Kidney (tissue), 14 donors: ENCODE results near the gene OXGR1. TPM values are rescaled to one million over a fixed set of nuclear protein-coding genes. Genes with fewer than 3 reads are reported as not detected.

Experiments
- DNase-seq, 5 donors: peaks; one replicate each; pipeline ENCODE4 v3.0.0-alpha.2; 2013 to 2020
- FAIRE-seq: peaks from 2 replicates; lab custom pipeline; 2012; peaks lifted over from hg19 to GRCh38; lab: Jason Lieb, UNC
- H3K27ac ChIP-seq, 2 donors: one replicate each; pipeline ENCODE4 v1.7.0; 2013; ENCODE audit warnings: low read depth in 2 of 2, low read length in 2 of 2, inconsistent platforms in 1 of 2
- H3K27me3 ChIP-seq: one replicate; pipeline ENCODE4 v1.7.1; 2013; ENCODE audit warnings: low read length, inconsistent platforms; ENCODE audit not compliant: control insufficient read depth, insufficient read depth
- H3K36me3 ChIP-seq, 3 donors: one replicate each; pipeline versions ENCODE4 v1.7.0 to v1.7.1; 2013; ENCODE audit warnings: low read length in 3 of 3, control low read depth in 1 of 3, inconsistent platforms in 1 of 3; ENCODE audit not compliant: insufficient read depth in 3 of 3, control insufficient read depth in 2 of 3
- H3K4me1 ChIP-seq, 3 donors: one replicate each; pipeline versions ENCODE4 v1.7.0 to v1.7.1; 2013; ENCODE audit warnings: low read length in 3 of 3, inconsistent platforms in 1 of 3, low read depth in 1 of 3; ENCODE audit not compliant: control insufficient read depth in 2 of 3, insufficient read depth in 2 of 3
- H3K4me3 ChIP-seq, 3 donors: one replicate each; pipeline versions ENCODE4 v1.7.0 to v1.8.1; 2013; ENCODE audit warnings: low read length in 3 of 3, control low read depth in 1 of 3, inconsistent platforms in 1 of 3
- H3K9ac ChIP-seq, 3 donors: one replicate each; pipeline versions ENCODE4 v1.7.0 to v1.7.1; 2013; ENCODE audit warnings: low read length in 3 of 3, control low read depth in 1 of 3, inconsistent platforms in 1 of 3
- H3K9me3 ChIP-seq, 3 donors: one replicate each; pipeline versions ENCODE4 v1.7.0 to v1.7.1; 2013; ENCODE audit warnings: low read length in 3 of 3, control low read depth in 1 of 3, inconsistent platforms in 1 of 3; ENCODE audit not compliant: control insufficient read depth in 2 of 3, insufficient read depth in 1 of 3
- intact Hi-C: fragments of 100-400 bp; cut with DNase I; formaldehyde crosslinking; loops from one replicate; pipeline ENCODE4 v1.11.1; 2022
- polyA plus RNA-seq: library from polyadenylated mRNA; stranded (reverse); fragments of 350-450 nt; fragmentation: Illumina TruSeq; extraction: RNeasy Lipid Tissue Mini Kit (QIAGEN cat#74804); gene quantifications from one replicate; pipeline ENCODE4 v1.2.3, GENCODE V29; 2014; ENCODE audit warnings: low read depth, low replicate concordance; ENCODE audit not compliant: insufficient read depth
- total RNA-seq: library from RNA; stranded (reverse); fragmentation: NEBNext Ultra II Directional; extraction: Animal tissue kit (Norgen Biotek cat#: 25700); gene quantifications from one replicate; pipeline ENCODE4 v1.2.1, GENCODE V29; 2021
- TF ChIP-seq, protein P1 (sequence below): IDR thresholded peaks from 3 replicates; pipeline ENCODE4 v1.5.1; 2012; ENCODE audit warnings: mild to moderate bottlenecking, moderate library complexity, borderline replicate concordance; ENCODE audit not compliant: insufficient read depth; ENCODE audit errors: extremely low read depth
- donor health status: control.
- donor health status: control.
- donor health status: control.
- donor health status: control.
- donor health status: control.
- donor health status: DM: yes; HTN: yes; CAD: no.
- donor health status: Normal renal cell carcinoma (clear cell type).

The OXGR1 gene
- total and polyA plus RNA-seq, 2 donors from 2014 or later, result 0.72 to 3.5 TPM

DNA sequence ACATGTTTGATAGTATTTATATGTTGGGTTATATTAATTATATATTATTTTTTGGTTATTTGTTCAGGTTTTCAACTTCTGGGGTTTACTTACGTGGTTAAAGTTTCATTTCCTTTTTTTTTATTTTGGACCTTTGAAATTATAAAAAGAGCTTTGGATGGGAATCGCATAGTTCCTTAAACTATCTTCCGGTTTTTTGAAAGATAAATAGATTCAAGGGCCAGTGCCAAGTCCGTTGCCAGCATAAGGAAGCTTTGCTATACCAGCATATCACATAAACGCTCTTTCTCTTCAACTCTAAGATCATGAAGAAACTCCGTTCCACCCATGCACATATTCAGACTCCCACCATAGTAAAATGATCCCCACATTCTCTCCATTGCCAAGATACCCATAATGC is 7.4 kb upstream of the OXGR1 start:
- no peaks in the 10 kb centered on the region for H3K4me1 ChIP-seq
- TF ChIP-seq, protein P1, sequence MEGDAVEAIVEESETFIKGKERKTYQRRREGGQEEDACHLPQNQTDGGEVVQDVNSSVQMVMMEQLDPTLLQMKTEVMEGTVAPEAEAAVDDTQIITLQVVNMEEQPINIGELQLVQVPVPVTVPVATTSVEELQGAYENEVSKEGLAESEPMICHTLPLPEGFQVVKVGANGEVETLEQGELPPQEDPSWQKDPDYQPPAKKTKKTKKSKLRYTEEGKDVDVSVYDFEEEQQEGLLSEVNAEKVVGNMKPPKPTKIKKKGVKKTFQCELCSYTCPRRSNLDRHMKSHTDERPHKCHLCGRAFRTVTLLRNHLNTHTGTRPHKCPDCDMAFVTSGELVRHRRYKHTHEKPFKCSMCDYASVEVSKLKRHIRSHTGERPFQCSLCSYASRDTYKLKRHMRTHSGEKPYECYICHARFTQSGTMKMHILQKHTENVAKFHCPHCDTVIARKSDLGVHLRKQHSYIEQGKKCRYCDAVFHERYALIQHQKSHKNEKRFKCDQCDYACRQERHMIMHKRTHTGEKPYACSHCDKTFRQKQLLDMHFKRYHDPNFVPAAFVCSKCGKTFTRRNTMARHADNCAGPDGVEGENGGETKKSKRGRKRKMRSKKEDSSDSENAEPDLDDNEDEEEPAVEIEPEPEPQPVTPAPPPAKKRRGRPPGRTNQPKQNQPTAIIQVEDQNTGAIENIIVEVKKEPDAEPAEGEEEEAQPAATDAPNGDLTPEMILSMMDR, result no peak
- H3K27me3 ChIP-seq, result no peaks in the 10 kb centered on the region
- H3K9ac ChIP-seq, result no peak overlapping the region
- H3K4me3 ChIP-seq, result no peak overlapping the region
- no peaks in the 10 kb centered on the region for H3K9me3 ChIP-seq
- no peak for DNase-seq
- intact Hi-C loops, result no loop called here
- no peak overlapping the region for H3K27ac ChIP-seq
- peak; percentile 68 for FAIRE-seq
- H3K36me3 ChIP-seq, result no peaks in the 10 kb centered on the region

DNA sequence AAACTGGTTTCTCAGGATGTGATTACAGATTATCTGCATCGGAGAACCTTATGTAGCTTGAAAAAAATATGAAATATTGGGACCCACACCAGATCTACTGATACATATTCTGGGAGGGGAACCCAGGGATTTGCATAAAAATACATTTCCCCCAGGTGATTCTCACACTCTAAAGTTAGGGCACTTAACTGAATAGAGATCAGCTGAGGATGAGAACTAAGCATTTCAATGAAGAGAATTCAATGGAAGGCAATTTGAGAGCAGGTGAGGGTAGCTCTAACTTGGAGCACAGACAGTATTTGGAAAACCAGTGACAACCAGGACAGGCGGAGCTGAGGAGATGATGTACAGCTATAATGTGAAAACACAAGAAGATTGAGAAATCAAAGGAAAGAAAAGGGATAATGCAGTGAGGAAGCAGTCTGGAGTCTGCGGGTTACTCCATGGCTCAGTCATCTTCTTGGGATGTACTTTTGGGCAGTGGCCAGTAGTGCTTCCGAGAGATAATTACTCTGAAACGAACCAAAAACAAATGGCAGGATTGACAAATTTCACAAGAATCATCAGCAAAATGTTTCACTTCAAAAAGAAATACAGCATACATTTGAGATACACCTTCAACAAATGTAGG is 6.1 kb upstream of the OXGR1 start:
- Histone ChIP-seq H3K9me3 (no peaks in the 10 kb centered on the region), H3K9ac (no peak overlapping the region), H3K4me3 (no peak overlapping the region), H3K27ac (no peak overlapping the region), H3K36me3 (no peaks in the 10 kb centered on the region), H3K4me1 (no peaks in the 10 kb centered on the region), H3K27me3 (no peaks in the 10 kb centered on the region)
- FAIRE-seq, result no peak
- intact Hi-C loops, result no loop called here
- TF ChIP-seq, protein P1, result no peak
- no peak for DNase-seq

GRCh38 chr13:96999091-96999490 is 4.8 kb upstream of the OXGR1 start:
- Histone ChIP-seq H3K36me3 (no peaks in the 10 kb centered on the region), H3K27me3 (no peaks in the 10 kb centered on the region), H3K4me3 (no peak overlapping the region), H3K27ac (no peak overlapping the region), H3K4me1 (no peaks in the 10 kb centered on the region), H3K9ac (no peak overlapping the region), H3K9me3 (no peaks in the 10 kb centered on the region)
- TF ChIP-seq, protein P1, result no peak
- DNase-seq (no peak), FAIRE-seq (no peak)
- intact Hi-C loops, result no loop called here

DNA sequence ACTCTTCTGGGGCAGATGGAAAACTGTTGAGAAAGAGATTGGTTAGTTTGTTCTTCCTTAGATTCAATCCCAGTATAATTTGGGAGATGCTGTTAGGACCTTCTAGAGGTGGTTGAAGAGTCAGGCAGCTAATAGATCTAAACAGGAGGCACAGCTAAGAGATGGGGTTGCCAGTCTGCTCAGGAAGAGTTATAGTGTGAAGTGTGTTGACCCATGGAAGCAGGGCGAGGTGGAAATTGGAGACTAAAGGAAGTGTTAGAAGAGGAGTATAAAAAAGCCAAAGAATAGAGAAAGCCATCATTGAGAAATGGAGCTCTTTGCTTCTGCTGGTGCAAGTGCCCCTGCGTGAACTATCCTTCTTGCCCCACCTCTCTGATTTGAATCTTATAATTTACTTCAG is 3.8 kb upstream of the OXGR1 start:
- Histone ChIP-seq H3K4me3 (no peak overlapping the region), H3K27me3 (no peaks in the 10 kb centered on the region), H3K36me3 (no peaks in the 10 kb centered on the region), H3K27ac (no peak overlapping the region), H3K9ac (no peak overlapping the region), H3K4me1 (peaks cover 0 to 6% (median 0%) of the 10 kb centered on the region in 3 donors), H3K9me3 (no peaks in the 10 kb centered on the region)
- DNase-seq (peak in 3 of 5 donors; percentile 64 to 81 (median 67)), FAIRE-seq (no peak)
- TF ChIP-seq, protein P1, result no peak
- intact Hi-C loops, result no loop called here
